ENCODE data around the gene OTUB1. TPM values are rescaled to one million over a fixed set of nuclear protein-coding genes. Genes with fewer than 3 reads are reported as not detected.

Gene OTUB1
- total RNA-seq, 1 donor from 2014 or later, result 60.6 TPM

DNA sequence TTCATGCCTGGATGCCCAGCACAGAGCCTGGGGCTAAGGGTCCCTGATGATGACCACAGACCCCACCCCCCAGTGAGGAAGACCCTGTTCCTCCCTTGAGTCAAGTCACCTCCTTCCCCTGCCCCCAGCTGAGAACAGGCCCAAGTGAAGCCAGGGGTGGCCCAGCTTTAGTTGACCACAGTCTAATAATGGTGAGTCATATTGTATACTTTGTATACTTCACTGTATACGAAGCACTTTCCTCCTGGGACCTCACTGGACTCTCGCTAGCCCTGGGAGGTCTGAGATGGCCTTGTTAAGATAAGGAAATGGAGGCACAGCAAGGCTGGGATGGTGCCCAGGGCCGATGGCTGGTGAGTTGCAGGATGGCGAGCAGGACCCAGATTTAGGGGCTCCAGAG is 45.8 kb downstream of the OTUB1 start:
- DNase-seq (no peak), ATAC-seq (no peak)

DNA sequence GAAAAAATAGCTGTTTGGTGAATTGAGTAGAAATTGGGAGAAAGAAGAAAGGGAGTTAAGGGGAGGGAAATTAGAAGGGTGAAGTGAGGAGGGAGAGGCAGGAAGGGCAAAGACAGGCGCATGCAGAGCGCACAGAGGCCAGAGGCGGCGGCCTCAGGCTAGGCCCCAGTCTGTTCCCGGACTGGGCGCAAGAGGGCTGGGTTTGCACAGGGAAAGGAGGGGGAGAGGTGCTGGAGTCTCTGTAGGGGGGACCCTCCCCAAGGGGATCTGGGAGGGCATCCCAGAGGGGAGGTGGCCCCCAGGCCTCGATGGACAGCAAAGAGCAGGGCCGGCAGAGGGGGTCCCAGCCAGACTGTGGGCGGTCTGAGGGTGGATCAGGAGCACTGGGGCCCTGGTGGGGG is 48.2 kb downstream of the OTUB1 start:
- DNase-seq (no peak), ATAC-seq (no peak)
- intact Hi-C loops (cut with DNase I), result no loop called here
- no peak overlapping the region for H3K27ac ChIP-seq
- H3K4me1 ChIP-seq, result peaks cover 4% of the 10 kb centered on the region
- no peak overlapping the region for H3K4me3 ChIP-seq
- H3K27me3 ChIP-seq, result peaks cover 40% of the 10 kb centered on the region
- no peaks in the 10 kb centered on the region for H3K9me3 ChIP-seq
- no peaks in the 10 kb centered on the region for H3K36me3 ChIP-seq
- TF ChIP-seq, protein P1, sequence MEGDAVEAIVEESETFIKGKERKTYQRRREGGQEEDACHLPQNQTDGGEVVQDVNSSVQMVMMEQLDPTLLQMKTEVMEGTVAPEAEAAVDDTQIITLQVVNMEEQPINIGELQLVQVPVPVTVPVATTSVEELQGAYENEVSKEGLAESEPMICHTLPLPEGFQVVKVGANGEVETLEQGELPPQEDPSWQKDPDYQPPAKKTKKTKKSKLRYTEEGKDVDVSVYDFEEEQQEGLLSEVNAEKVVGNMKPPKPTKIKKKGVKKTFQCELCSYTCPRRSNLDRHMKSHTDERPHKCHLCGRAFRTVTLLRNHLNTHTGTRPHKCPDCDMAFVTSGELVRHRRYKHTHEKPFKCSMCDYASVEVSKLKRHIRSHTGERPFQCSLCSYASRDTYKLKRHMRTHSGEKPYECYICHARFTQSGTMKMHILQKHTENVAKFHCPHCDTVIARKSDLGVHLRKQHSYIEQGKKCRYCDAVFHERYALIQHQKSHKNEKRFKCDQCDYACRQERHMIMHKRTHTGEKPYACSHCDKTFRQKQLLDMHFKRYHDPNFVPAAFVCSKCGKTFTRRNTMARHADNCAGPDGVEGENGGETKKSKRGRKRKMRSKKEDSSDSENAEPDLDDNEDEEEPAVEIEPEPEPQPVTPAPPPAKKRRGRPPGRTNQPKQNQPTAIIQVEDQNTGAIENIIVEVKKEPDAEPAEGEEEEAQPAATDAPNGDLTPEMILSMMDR (IDR thresholded peaks at IDR 0.05), result no peak

More for the DNA sequence above, 45.8 kb downstream of the OTUB1 start:
- no peak overlapping the region for H3K27ac ChIP-seq
- H3K4me3 ChIP-seq, result no peak overlapping the region
- TF ChIP-seq, protein P1 (IDR thresholded peaks at IDR 0.05), result no peak
- intact Hi-C loops (cut with DNase I), result no loop called here
- peaks cover 36% of the 10 kb centered on the region for H3K27me3 ChIP-seq
- H3K9me3 ChIP-seq, result no peaks in the 10 kb centered on the region
- H3K36me3 ChIP-seq, result no peaks in the 10 kb centered on the region
- H3K4me1 ChIP-seq, result peaks cover 12% of the 10 kb centered on the region

DNA sequence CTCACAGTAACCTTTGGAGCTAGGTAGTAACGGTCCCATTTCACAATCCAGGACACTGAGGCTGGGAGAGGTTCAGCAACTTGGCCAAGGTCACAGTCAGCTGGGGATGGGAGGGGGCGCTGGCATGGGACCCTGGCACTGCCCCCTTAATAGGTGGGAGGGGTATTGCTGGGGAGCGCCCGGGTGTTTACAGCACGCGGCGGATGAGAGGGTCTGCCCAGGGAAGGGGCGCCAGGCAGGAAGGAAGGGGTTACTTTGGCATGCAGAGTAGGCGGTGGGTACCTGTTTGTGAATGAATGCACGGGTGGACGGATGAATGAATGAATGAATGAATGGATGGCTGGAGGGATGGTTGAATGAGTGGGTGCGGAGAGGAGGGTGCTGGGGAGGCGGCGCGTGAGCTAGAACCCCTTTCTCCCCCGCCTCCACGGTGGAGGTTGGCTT is 48.9 kb downstream of the OTUB1 start:
- Histone ChIP-seq H3K9me3 (no peaks in the 10 kb centered on the region), H3K27me3 (peaks cover 40% of the 10 kb centered on the region), H3K36me3 (no peaks in the 10 kb centered on the region), H3K4me3 (no peak overlapping the region), H3K4me1 (peaks cover 4% of the 10 kb centered on the region), H3K27ac (no peak overlapping the region)
- TF ChIP-seq, protein P1 (IDR thresholded peaks at IDR 0.05), result no peak
- intact Hi-C loops (cut with DNase I), result no loop called here
- ATAC-seq (no peak), DNase-seq (no peak)

DNA sequence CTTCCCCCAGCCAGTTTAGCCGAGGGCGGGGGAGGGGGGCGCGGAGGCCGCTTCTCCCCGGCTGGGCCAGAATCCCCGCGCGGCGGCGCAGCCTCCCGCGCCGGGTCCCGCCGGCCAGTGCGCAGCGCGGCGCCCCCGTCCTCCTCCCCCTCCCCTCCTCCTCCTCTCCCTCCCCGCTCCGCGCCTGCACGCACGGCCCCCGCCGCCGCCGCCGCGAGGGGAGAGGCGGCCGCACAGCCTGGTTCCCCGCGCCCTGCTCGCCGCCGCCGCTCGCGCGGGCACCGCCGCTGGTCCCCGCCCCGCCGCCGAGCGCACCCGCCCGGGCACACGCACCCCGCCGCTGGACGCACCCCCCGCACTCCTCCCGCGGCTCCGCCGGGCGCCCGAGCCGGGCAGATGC is 49.3 kb downstream of the OTUB1 start, which contains the start of gene FLRT1:
FLRT1 (plus strand) TSS at position 356 of the 400 bp plus-strand sequence. CDS start 80,337 bp downstream, outside the sequence.
- H3K4me1 ChIP-seq, result peaks cover 4% of the 10 kb centered on the region
- no peaks in the 10 kb centered on the region for H3K9me3 ChIP-seq
- no peak for ATAC-seq
- no peak within 1 kb of the TSS for H3K27ac ChIP-seq
- intact Hi-C loops (cut with DNase I), result no loop called here
- H3K27me3 ChIP-seq, result peaks cover 40% of the 10 kb centered on the region
- TF ChIP-seq, protein P1 (IDR thresholded peaks at IDR 0.05), result no peak
- no peaks in the 10 kb centered on the region for H3K36me3 ChIP-seq
- H3K4me3 ChIP-seq, result peak within 1 kb of the TSS; percentile 32
- DNase-seq, result no peak

DNA sequence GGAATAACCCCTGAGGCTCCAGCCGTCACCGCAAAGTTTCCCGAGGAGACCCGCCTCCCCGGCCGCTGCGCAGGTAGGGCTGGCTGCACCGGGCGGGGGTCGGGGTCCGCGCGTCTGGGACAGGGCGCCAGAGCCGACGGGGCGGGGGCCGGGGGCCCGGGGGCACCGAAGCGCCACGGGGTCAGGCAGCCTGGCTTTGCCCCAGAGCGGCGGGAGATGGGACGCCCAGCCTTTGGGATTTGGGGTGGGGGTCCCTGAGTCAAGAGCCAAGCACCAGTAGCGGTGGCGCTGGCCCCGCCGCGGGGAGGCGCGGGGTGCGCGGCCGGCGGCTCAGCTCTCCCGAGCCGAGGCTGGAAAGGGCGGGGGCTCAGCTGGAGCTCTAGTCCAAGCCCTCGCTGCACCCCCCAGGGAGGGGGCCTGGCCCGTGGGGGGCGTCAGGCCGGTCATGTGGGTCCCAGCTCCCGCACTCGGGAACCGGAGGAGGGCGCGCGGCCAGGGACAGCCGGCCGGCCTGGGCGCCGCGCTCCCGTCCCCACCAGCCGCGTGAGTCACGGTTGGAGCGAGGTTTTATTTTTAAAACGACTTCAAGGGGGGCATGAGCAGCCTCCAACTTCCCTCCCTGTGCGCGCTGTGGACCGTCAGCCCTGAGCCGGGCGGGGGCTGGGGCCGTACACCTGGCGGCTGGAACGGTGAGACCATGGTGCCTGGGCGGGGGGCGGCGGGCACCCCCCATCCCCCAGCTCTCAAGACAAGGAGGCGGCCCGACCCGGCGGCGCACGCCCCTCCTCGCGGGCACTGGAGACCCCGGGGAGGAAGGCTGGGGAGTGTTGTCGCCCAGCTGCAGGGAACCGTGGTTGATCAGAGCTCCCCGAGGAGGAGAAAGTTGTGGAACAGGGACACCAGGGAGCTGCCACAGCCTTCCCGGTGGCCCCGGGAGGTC is 50.1 kb downstream of the OTUB1 start:
- DNase-seq (no peak), ATAC-seq (peak; percentile 14)
- intact Hi-C loops (cut with DNase I), result no loop called here
- peaks cover 40% of the 10 kb centered on the region for H3K27me3 ChIP-seq
- TF ChIP-seq, protein P1 (IDR thresholded peaks at IDR 0.05), result no peak
- H3K4me3 ChIP-seq, result peak overlapping the region; percentile 32
- no peaks in the 10 kb centered on the region for H3K9me3 ChIP-seq
- no peak overlapping the region for H3K27ac ChIP-seq
- H3K36me3 ChIP-seq, result no peaks in the 10 kb centered on the region
- H3K4me1 ChIP-seq, result peaks cover 4% of the 10 kb centered on the region
